ENCODE measurements around the gene SYNDIG1L.

Gene SYNDIG1L

GRCh38 chr14:74356892-74357575 is 69.0 kb downstream of the SYNDIG1L start:
- DNase-seq, result no peak
